B cell (primary cell): ENCODE results near the gene TRPM2.

Experiments used
- CTCF ChIP-seq: fragments of 200-600 bp; IDR thresholded peaks from one replicate; pipeline ENCODE4 v1.8.0; 2022; ENCODE audit warnings: antibody characterized with exemption, mild to moderate bottlenecking
- EZH2 ChIP-seq: IDR thresholded peaks from 2 replicates; pipeline ENCODE4 v1.6.1; 2012; ENCODE audit warnings: borderline replicate concordance, low read depth, mild to moderate bottlenecking, moderate library complexity, low read length; ENCODE audit not compliant: insufficient read depth, poor library complexity, severe bottlenecking

- no peak for TF ChIP-seq CTCF
- no peak for TF ChIP-seq EZH2
Measured at GRCh38 chr21:44458971-44459711, 105.7 kb downstream of the TRPM2 start.
